SK-N-SH (cell line): ENCODE results near the gene CSF3. TPM values are rescaled to one million over a fixed set of nuclear protein-coding genes. Genes with fewer than 3 reads are reported as not detected.
A peak's percentile ranks its signal among the peaks of the same experiment; 100 is the strongest.

Experiments used
- CTCF ChIA-PET: fragments of 300-600, 350-600 bp; formaldehyde crosslinking; extraction: SDS; loops from one replicate; lab custom pipeline; 2021; lab: Yijun Ruan, JAX
- POLR2A ChIA-PET: fragments of 350-600 bp; sonication (Branson Sonifier 250); formaldehyde crosslinking; extraction: SDS; loops from one replicate; lab custom pipeline; 2020; ENCODE audit warnings: antibody characterized with exemption, inconsistent platforms; lab: Yijun Ruan, JAX
- DNase-seq: peaks from one replicate; pipeline ENCODE4 v3.0.0; 2012
- H2AFZ ChIP-seq: fragments of 200-600 bp; sonication (generic); 2 replicates; pipeline ENCODE4 v1.8.1; 2016; ENCODE audit warnings: antibody characterized with exemption, mild to moderate bottlenecking, low read depth
- H3F3A ChIP-seq: fragments of 200-600 bp; sonication (generic); replicated peaks from 2 replicates; pipeline ENCODE3; 2016; ENCODE audit warnings: antibody characterized with exemption, mild to moderate bottlenecking; ENCODE audit not compliant: insufficient read depth
- H3K27ac ChIP-seq, 2 experiments: fragments of 200-500 bp in 1 of 2; fragments of 200-600 bp in 1 of 2; sonication (Bioruptor generic) in 1 of 2; sonication (generic), shearing (Covaris generic) in 1 of 2; 2 replicates each; pipeline versions ENCODE4 v1.5.1 to v1.6.1; 2014 to 2016; ENCODE audit warnings: low read depth in 2 of 2, inconsistent platforms in 1 of 2, low read length in 1 of 2, mild to moderate bottlenecking in 1 of 2, mixed read lengths in 1 of 2
- H3K27me3 ChIP-seq: fragments of 200-600 bp; sonication (generic), shearing (Covaris generic); 2 replicates; pipeline ENCODE4 v1.6.1; 2016; ENCODE audit warnings: mixed run types; ENCODE audit not compliant: insufficient read depth
- H3K36me3 ChIP-seq, 2 experiments: fragments of 200-500 bp in 1 of 2; fragments of 200-600 bp in 1 of 2; sonication (Bioruptor generic) in 1 of 2; sonication (generic) in 1 of 2; replicated peaks in 1 of 2; 2 replicates each; pipeline versions ENCODE3 to v1.5.1; 2014 to 2016; ENCODE audit warnings: low read length in 1 of 2, mild to moderate bottlenecking in 1 of 2; ENCODE audit not compliant: insufficient read depth in 2 of 2, control insufficient read depth in 1 of 2
- H3K4me1 ChIP-seq, 2 experiments: fragments of 200-500 bp in 1 of 2; fragments of 200-600 bp in 1 of 2; sonication (Bioruptor generic) in 1 of 2; sonication (generic), shearing (Covaris generic) in 1 of 2; 2 replicates each; pipeline versions ENCODE4 v1.5.1 to v1.6.1; 2014 to 2016; ENCODE audit warnings: low read depth in 1 of 2, low read length in 1 of 2, mixed run types in 1 of 2; ENCODE audit not compliant: insufficient read depth in 2 of 2, control insufficient read depth in 1 of 2
- H3K4me2 ChIP-seq: fragments of 200-600 bp; sonication (generic), shearing (Covaris generic); 2 replicates; pipeline ENCODE4 v1.6.1; 2017; ENCODE audit warnings: mixed run types
- H3K4me3 ChIP-seq, 2 experiments: fragments of 200-500 bp in 1 of 2; fragments of 200-600 bp in 1 of 2; sonication (Bioruptor generic) in 1 of 2; sonication (generic), shearing (Covaris generic) in 1 of 2; 2 replicates each; pipeline versions ENCODE4 v1.5.1 to v1.8.1; 2014 to 2016; ENCODE audit warnings: low read depth in 2 of 2, inconsistent platforms in 1 of 2, low read length in 1 of 2, mild to moderate bottlenecking in 1 of 2, mixed read lengths in 1 of 2, moderate library complexity in 1 of 2
- H3K79me2 ChIP-seq: fragments of 200-600 bp; sonication (generic); 2 replicates; pipeline ENCODE4 v1.8.1; 2017; ENCODE audit warnings: mild to moderate bottlenecking; ENCODE audit not compliant: insufficient read depth
- H3K9ac ChIP-seq: fragments of 200-600 bp; sonication (generic); 2 replicates; pipeline ENCODE4 v1.6.1; 2017; ENCODE audit warnings: mixed run types
- H3K9me2 ChIP-seq: fragments of 200-600 bp; sonication (generic); 2 replicates; pipeline ENCODE4 v1.6.1; 2017; ENCODE audit warnings: mixed run types
- H3K9me3 ChIP-seq: fragments of 200-600 bp; sonication (generic); 2 replicates; pipeline ENCODE4 v1.6.1; 2017; ENCODE audit warnings: mixed run types, mild to moderate bottlenecking, moderate library complexity
- H4K20me1 ChIP-seq: fragments of 200-600 bp; sonication (generic); 2 replicates; pipeline ENCODE4 v1.6.1; 2017; ENCODE audit warnings: mild to moderate bottlenecking, mixed run types; ENCODE audit not compliant: insufficient read depth
- CHD2 ChIP-seq: fragments of 150-350 bp; IDR thresholded peaks from 2 replicates; pipeline ENCODE4 v1.6.1; 2018; ENCODE audit warnings: low read length; ENCODE audit not compliant: partially characterized antibody
- MXI1 ChIP-seq: IDR thresholded peaks from 2 replicates; pipeline ENCODE4 v1.6.1; 2012; ENCODE audit warnings: mild to moderate bottlenecking, low read depth, low read length, improper control_type of control experiment
- NRF1 ChIP-seq: IDR thresholded peaks from 2 replicates; pipeline ENCODE4 v1.6.1; 2012; ENCODE audit warnings: low read depth, mild to moderate bottlenecking, low read length
- POLR2AphosphoS5 ChIP-seq: IDR thresholded peaks from 2 replicates; pipeline ENCODE4 v1.6.1; 2012; ENCODE audit warnings: low read depth, low read length
- RFX5 ChIP-seq: IDR thresholded peaks from 2 replicates; pipeline ENCODE4 v1.6.1; 2012; ENCODE audit warnings: mild to moderate bottlenecking, improper control_type of control experiment, low read length
- SIN3A ChIP-seq: IDR thresholded peaks from 2 replicates; pipeline ENCODE4 v1.6.1; 2012; ENCODE audit warnings: low read depth, mild to moderate bottlenecking, low read length, moderate library complexity, borderline replicate concordance
- YY1 ChIP-seq: IDR thresholded peaks from 2 replicates; pipeline ENCODE4 v1.4.0; 2012; ENCODE audit warnings: low read depth, mild to moderate bottlenecking
- ZBTB33 ChIP-seq: IDR thresholded peaks from 2 replicates; pipeline ENCODE4 v1.4.0; 2012; ENCODE audit warnings: low read depth, borderline replicate concordance
- WGBS: methylation state at CpG from one replicate; pipeline ENCODE4 v1.1.6; 2017; ENCODE audit warnings: low lambda C conversion rate; 5-methylcytosine and 5-hydroxymethylcytosine counted together
- polyA plus RNA-seq, 3 experiments: library from polyadenylated mRNA; depleted of rRNA; stranded (reverse); fragments of >200 nt; gene quantifications; 2 replicates each; pipeline ENCODE4 v1.2.3, GENCODE V29; 2012
- TF ChIP-seq, protein P1 (sequence below): IDR thresholded peaks from 2 replicates; pipeline ENCODE4; 2012
- TF ChIP-seq, protein P2 (sequence below): IDR thresholded peaks from 2 replicates; pipeline ENCODE4 v1.6.1; 2012; ENCODE audit warnings: mild to moderate bottlenecking, low read depth, low read length, moderate library complexity

CSF3 gene
- polyA plus RNA-seq, 1 of the 3 experiments (the other 2 are of a cell fraction): not detected

DNA sequence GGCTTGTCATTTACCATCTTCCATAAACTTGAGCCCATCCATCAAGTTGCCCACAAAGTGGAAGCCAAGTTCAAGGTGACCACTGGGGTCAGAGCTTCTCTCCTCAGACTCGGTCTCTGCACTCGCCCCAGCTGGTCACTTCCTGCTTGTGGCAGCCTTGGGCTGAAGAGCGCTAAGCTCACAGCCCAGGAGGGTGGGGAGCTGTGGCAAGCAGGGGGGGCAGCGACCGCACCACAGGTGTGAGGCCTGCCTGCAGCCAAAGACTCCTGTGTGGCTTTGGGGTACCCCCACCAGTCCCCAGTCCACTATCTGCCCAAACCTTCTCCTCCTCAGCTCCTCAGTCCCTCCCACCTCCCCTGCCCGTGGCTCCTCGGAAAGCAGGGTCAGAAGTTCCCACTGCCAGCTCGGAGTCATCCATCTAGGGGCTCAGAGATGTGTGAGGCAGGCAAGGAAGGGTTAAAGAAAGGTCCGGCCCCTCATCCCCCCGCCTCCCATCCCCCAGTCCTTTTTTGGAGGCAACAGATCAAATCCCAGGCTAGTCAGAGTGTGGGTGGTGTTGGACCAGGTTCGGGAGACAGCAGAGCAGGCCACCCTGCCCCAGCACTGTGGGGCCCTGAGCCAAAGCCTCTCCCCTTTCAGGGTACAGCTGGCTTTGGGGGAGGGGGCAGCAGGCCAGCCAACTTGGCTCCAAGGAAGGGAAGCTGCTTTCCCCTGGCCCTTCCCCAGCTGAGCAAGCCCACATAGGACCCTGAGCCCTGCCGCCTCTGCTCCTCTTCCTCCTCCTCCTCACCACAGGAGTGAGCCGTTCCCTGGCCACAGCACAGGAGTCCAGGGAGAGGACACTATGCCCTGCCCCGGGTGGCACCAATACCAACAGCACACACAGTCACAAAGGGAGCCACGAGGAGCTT, 3.2 kb downstream of the CSF3 start:
- H4K20me1 ChIP-seq: no peaks in the 10 kb centered on the region
- H2AFZ ChIP-seq: no peak overlapping the region
- CTCF ChIA-PET: interaction anchor here (0.8 to 7.8 kb wide), 7 partner anchors 9 to 94 kb away, joined by 3 to 143 read pairs (median 5); partner anchors contain the start of gene PSMD3
- no peaks in the 10 kb centered on the region for H3K9me2 ChIP-seq
- no peaks in the 10 kb centered on the region for H3K9me3 ChIP-seq
- H3K27ac ChIP-seq: no peak overlapping the region
- no peak for TF ChIP-seq MXI1
- TF ChIP-seq, protein P1, sequence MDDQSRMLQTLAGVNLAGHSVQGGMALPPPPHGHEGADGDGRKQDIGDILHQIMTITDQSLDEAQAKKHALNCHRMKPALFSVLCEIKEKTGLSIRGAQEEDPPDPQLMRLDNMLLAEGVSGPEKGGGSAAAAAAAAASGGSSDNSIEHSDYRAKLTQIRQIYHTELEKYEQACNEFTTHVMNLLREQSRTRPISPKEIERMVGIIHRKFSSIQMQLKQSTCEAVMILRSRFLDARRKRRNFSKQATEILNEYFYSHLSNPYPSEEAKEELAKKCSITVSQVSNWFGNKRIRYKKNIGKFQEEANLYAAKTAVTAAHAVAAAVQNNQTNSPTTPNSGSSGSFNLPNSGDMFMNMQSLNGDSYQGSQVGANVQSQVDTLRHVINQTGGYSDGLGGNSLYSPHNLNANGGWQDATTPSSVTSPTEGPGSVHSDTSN: no peak
- TF ChIP-seq YY1: no peak
- no peak for TF ChIP-seq ZBTB33
- no peak for TF ChIP-seq CHD2
- TF ChIP-seq, protein P2, sequence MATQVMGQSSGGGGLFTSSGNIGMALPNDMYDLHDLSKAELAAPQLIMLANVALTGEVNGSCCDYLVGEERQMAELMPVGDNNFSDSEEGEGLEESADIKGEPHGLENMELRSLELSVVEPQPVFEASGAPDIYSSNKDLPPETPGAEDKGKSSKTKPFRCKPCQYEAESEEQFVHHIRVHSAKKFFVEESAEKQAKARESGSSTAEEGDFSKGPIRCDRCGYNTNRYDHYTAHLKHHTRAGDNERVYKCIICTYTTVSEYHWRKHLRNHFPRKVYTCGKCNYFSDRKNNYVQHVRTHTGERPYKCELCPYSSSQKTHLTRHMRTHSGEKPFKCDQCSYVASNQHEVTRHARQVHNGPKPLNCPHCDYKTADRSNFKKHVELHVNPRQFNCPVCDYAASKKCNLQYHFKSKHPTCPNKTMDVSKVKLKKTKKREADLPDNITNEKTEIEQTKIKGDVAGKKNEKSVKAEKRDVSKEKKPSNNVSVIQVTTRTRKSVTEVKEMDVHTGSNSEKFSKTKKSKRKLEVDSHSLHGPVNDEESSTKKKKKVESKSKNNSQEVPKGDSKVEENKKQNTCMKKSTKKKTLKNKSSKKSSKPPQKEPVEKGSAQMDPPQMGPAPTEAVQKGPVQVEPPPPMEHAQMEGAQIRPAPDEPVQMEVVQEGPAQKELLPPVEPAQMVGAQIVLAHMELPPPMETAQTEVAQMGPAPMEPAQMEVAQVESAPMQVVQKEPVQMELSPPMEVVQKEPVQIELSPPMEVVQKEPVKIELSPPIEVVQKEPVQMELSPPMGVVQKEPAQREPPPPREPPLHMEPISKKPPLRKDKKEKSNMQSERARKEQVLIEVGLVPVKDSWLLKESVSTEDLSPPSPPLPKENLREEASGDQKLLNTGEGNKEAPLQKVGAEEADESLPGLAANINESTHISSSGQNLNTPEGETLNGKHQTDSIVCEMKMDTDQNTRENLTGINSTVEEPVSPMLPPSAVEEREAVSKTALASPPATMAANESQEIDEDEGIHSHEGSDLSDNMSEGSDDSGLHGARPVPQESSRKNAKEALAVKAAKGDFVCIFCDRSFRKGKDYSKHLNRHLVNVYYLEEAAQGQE: no peak
- no peak for TF ChIP-seq POLR2AphosphoS5
- no peak for TF ChIP-seq RFX5
- TF ChIP-seq SIN3A: no peak
- no peak for TF ChIP-seq NRF1
- TF ChIP-seq, all 33 proteins: peak for 0
- no peaks in the 10 kb centered on the region for H3K79me2 ChIP-seq
- no peak overlapping the region for H3K9ac ChIP-seq
- peak; percentile 25 for DNase-seq
- 72% methylated on average over 9 of the region's 15 CpGs for WGBS
- H3K4me2 ChIP-seq: no peak overlapping the region
- H3K4me3 ChIP-seq: no peak overlapping the region
- peaks cover 0 to 9% of the 10 kb centered on the region in 2 experiments; a peak in 2 of 4 replicates for H3K4me1 ChIP-seq
- no peaks in the 10 kb centered on the region for H3K27me3 ChIP-seq
- POLR2A ChIA-PET: interaction anchor here (0.7 kb wide), 1 partner anchor 285 kb away, joined by 3 read pairs; no protein-coding TSS in a partner anchor
- peaks cover 5 to 13% of the 10 kb centered on the region in 2 experiments for H3K36me3 ChIP-seq
- peaks cover 3% of the 10 kb centered on the region for H3F3A ChIP-seq
